ENCODE measurements around the gene UBE2G1. TPM values are rescaled to one million over a fixed set of nuclear protein-coding genes. Genes with fewer than 3 reads are reported as not detected.

The UBE2G1 gene
- total and polyA plus RNA-seq, 2 of the 13 experiments (the other 11 are each of a cell fraction or from before 2014, with no cell fraction given), result 27.9 to 42.6 TPM

DNA sequence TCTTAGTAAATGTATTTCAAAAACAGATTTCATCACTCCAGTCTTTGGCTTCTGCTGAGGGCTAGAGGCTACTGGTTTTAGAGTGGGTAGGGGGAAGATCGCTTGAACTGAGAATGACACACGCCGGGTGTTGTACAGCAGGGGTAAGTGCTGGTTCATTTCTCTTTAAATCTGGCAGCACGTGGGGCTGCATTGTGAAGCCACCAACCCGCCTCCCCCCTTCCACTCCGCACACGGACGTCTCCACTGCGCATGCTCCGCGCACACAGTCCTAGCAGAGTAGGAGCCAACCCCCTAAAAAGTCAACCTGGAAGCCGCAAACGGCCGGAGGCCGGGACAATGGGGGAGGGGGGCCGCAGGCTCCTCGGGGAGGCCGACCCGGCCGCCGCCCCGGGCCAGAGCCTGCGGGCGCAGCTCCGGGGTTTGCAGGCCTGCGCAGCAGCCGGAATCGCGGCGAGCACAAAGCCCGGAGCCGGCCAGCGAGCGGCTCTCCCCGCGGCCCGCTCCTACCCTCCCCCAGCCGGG is 1.3 kb downstream of the UBE2G1 start (continued):
- TF ChIP-seq ZNF816 (CRISPR knock-in tag; IDR thresholded peaks at IDR 0.05; ENCODE audit: borderline replicate concordance) (no peak), POLR2G (IDR thresholded peaks at IDR 0.05; ENCODE audit: low read depth, low read length) (peak; percentile 72), ZNF543 (CRISPR knock-in tag; IDR thresholded peaks at IDR 0.05) (no peak), SMARCC2 (IDR thresholded peaks at IDR 0.05) (no peak), CCDC6 (CRISPR knock-in tag; IDR thresholded peaks at IDR 0.05) (0 out of 2 replicates have a peak, but pooled peaks have one; percentile 20), ZNF788 (CRISPR knock-in tag; IDR thresholded peaks at IDR 0.05; ENCODE audit: borderline replicate concordance) (peak; percentile 40; the same call in 1 of the 2 replicates), GLI4 (CRISPR knock-in tag; IDR thresholded peaks at IDR 0.05; ENCODE audit: borderline replicate concordance) (0 out of 2 replicates have a peak, but pooled peaks have one; percentile 2), POLR2A (IDR thresholded peaks at IDR 0.05; ENCODE audit: insufficient read depth in 1 of 2, low read depth in 2 of 2, low read length in 2 of 2) (peak; percentile 52 to 54; a peak in 2 of 4 replicates), ZNF143 (CRISPR knock-in tag; IDR thresholded peaks at IDR 0.05) (no peak), ETS1 (CRISPR knock-in tag; IDR thresholded peaks at IDR 0.05) (0 out of 2 replicates have a peak, but pooled peaks have one; percentile 42), DR1 (CRISPR knock-in tag; IDR thresholded peaks at IDR 0.05) (no peak), MYC (CRISPR knock-in tag; IDR thresholded peaks at IDR 0.05; ENCODE audit: borderline replicate concordance) (peak; percentile 78; the same call in 1 of the 2 replicates), ZNF766 (CRISPR knock-in tag; IDR thresholded peaks at IDR 0.05; ENCODE audit: borderline replicate concordance) (0 out of 2 replicates have a peak, but pooled peaks have one; percentile 18), BHLHE40 (IDR thresholded peaks at IDR 0.05; ENCODE audit: low read length) (peak; percentile 76), ZNF777 (CRISPR knock-in tag; IDR thresholded peaks at IDR 0.05) (0 out of 2 replicates have a peak, but pooled peaks have one; percentile 21), ADNP (CRISPR knock-in tag; IDR thresholded peaks at IDR 0.05) (no peak), ZMYM2 (CRISPR knock-in tag; IDR thresholded peaks at IDR 0.05) (0 out of 2 replicates have a peak, but pooled peaks have one; percentile 27), THAP7 (CRISPR knock-in tag; IDR thresholded peaks at IDR 0.05) (peak; percentile 84; the same call in 1 of the 2 replicates)
- TF ChIP-seq, protein P1, sequence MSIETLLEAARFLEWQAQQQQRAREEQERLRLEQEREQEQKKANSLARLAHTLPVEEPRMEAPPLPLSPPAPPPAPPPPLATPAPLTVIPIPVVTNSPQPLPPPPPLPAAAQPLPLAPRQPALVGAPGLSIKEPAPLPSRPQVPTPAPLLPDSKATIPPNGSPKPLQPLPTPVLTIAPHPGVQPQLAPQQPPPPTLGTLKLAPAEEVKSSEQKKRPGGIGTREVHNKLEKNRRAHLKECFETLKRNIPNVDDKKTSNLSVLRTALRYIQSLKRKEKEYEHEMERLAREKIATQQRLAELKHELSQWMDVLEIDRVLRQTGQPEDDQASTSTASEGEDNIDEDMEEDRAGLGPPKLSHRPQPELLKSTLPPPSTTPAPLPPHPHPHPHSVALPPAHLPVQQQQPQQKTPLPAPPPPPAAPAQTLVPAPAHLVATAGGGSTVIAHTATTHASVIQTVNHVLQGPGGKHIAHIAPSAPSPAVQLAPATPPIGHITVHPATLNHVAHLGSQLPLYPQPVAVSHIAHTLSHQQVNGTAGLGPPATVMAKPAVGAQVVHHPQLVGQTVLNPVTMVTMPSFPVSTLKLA (IDR thresholded peaks at IDR 0.05), result peak; percentile 73
- TF ChIP-seq, protein P2, sequence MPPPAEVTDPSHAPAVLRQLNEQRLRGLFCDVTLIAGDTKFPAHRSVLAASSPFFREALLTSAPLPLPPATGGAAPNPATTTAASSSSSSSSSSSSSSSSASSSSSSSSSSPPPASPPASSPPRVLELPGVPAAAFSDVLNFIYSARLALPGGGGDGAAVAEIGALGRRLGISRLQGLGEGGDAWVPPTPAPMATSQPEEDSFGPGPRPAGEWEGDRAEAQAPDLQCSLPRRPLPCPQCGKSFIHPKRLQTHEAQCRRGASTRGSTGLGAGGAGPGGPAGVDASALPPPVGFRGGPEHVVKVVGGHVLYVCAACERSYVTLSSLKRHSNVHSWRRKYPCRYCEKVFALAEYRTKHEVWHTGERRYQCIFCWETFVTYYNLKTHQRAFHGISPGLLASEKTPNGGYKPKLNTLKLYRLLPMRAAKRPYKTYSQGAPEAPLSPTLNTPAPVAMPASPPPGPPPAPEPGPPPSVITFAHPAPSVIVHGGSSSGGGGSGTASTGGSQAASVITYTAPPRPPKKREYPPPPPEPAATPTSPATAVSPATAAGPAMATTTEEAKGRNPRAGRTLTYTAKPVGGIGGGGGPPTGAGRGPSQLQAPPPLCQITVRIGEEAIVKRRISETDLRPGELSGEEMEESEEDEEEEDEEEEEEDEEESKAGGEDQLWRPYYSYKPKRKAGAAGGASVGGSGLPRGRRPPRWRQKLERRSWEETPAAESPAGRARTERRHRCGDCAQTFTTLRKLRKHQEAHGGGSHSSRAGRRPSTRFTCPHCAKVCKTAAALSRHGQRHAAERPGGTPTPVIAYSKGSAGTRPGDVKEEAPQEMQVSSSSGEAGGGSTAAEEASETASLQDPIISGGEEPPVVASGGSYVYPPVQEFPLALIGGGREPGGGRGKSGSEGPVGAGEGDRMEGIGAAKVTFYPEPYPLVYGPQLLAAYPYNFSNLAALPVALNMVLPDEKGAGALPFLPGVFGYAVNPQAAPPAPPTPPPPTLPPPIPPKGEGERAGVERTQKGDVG (CRISPR knock-in tag; IDR thresholded peaks at IDR 0.05; ENCODE audit: borderline replicate concordance), result 0 out of 2 replicates have a peak, but pooled peaks have one; percentile 23
- TF ChIP-seq, protein P3, sequence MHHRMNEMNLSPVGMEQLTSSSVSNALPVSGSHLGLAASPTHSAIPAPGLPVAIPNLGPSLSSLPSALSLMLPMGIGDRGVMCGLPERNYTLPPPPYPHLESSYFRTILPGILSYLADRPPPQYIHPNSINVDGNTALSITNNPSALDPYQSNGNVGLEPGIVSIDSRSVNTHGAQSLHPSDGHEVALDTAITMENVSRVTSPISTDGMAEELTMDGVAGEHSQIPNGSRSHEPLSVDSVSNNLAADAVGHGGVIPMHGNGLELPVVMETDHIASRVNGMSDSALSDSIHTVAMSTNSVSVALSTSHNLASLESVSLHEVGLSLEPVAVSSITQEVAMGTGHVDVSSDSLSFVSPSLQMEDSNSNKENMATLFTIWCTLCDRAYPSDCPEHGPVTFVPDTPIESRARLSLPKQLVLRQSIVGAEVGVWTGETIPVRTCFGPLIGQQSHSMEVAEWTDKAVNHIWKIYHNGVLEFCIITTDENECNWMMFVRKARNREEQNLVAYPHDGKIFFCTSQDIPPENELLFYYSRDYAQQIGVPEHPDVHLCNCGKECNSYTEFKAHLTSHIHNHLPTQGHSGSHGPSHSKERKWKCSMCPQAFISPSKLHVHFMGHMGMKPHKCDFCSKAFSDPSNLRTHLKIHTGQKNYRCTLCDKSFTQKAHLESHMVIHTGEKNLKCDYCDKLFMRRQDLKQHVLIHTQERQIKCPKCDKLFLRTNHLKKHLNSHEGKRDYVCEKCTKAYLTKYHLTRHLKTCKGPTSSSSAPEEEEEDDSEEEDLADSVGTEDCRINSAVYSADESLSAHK (CRISPR knock-in tag; IDR thresholded peaks at IDR 0.05; ENCODE audit: borderline replicate concordance), result no peak

Data from HepG2 (cell line).